ENCODE data around the gene LRRC46.

LRRC46 gene

DNA sequence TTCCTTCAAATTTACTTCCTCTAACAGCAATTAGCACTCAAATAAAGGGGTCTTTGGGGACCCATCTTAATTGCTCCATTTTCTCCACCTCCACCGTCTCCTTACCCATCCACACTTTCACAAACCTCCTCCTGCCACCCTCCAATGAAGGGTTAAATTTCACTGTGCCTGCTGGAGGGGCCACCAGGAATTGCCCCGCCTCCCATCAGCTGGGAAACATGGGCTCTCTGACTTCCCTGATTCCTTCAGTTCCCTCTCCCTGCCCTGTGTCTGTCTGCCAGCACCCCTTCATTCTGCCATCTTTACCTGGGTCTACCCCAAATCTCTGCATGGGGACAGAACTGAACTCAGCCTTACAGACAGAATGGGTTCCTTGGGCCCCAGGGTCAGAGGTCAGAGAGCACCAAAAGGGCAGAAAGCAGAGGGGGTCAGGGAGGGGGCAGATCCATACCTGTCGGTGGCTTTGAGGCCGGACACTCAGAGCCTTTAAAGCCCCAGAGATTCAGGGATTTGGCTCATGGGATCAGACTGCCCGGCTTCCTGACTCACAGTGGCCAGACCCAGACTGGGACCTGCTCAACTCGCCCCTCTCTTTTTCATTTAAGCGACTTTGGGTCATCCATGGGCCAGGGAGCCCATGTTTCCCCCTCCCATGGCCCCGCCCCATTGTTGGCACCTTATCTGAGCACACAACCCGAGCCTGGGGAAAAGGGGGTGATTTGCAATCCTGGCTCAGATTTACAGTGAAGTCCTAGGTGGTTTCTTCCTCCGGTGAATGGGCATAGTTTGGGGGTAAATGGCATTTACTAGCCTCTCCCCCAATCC lies 46.9 kb downstream of the LRRC46 start:
- TF ChIP-seq, protein P1, sequence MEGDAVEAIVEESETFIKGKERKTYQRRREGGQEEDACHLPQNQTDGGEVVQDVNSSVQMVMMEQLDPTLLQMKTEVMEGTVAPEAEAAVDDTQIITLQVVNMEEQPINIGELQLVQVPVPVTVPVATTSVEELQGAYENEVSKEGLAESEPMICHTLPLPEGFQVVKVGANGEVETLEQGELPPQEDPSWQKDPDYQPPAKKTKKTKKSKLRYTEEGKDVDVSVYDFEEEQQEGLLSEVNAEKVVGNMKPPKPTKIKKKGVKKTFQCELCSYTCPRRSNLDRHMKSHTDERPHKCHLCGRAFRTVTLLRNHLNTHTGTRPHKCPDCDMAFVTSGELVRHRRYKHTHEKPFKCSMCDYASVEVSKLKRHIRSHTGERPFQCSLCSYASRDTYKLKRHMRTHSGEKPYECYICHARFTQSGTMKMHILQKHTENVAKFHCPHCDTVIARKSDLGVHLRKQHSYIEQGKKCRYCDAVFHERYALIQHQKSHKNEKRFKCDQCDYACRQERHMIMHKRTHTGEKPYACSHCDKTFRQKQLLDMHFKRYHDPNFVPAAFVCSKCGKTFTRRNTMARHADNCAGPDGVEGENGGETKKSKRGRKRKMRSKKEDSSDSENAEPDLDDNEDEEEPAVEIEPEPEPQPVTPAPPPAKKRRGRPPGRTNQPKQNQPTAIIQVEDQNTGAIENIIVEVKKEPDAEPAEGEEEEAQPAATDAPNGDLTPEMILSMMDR (conservative IDR thresholded peaks at IDR 0.05; ENCODE audit: low read depth, low read length), result no peak
- no peak overlapping the region for H3K4me3 ChIP-seq (ENCODE audit: low read length)
- no peak for DNase-seq (ENCODE audit: low read depth)

DNA sequence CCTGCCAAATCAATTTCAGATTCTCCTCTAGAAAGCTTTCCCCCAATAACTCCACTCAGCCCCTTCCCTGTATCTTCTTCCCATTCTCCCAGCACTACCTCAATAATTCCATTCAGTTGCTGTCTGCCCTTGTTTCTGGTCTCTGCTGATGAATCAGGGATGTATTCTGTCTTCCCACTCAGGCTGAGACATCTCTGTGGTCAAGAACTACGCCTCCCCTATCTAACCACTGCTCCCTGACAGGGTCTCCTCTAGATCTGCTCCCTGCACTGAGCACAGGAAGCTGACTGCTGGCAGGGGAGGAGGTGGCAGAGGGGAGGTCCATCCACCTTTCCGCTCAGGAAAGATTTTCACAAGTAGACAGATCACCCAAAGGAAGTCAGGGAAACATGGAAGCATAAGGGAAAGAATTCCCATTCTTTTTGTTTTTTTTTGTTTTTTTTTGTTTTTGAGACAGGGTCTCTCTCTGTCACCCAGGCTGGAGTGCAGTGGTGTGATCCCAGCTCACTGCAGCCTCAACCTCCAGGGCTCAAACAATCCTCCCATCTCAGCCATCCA lies 47.6 kb downstream of the LRRC46 start:
- TF ChIP-seq, protein P1 (conservative IDR thresholded peaks at IDR 0.05; ENCODE audit: low read depth, low read length), result no peak
- H3K4me3 ChIP-seq (ENCODE audit: low read length), result no peak overlapping the region
- DNase-seq (ENCODE audit: low read depth), result no peak

DNA sequence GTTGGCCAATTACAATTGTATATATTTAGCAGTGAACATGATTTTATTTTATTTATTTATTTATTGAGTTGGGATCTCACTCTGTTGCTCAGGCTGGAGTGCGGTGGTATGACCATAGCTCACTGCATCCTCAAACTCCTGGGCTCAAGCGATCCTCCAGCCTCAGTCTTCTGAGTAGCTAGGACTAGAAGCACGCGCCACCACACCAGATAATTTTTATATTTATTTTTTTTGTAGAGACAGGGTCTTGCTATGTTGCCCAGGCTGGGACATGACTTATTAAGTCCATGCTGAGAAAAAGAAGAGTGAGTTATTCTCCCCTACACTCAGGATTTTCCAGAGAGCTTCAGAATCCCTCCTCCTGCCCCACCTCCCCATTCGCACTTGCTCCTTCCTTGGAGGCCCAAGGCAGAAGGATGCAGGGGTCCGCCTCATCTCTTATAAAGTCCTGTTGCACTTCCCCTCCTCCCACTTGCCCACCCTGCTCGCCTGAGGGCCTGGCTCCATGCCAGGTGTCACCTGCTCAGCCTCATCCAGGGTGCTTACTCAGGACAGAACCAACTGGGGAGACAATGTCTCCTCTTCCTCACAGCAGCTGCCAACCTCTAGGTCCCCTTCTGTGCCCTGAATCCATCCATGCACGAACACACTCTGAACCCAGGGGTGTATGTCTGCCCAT lies 48.4 kb downstream of the LRRC46 start:
- H3K4me3 ChIP-seq (ENCODE audit: low read length), result no peak overlapping the region
- DNase-seq (ENCODE audit: low read depth), result no peak
- TF ChIP-seq, protein P1 (conservative IDR thresholded peaks at IDR 0.05; ENCODE audit: low read depth, low read length), result no peak

DNA sequence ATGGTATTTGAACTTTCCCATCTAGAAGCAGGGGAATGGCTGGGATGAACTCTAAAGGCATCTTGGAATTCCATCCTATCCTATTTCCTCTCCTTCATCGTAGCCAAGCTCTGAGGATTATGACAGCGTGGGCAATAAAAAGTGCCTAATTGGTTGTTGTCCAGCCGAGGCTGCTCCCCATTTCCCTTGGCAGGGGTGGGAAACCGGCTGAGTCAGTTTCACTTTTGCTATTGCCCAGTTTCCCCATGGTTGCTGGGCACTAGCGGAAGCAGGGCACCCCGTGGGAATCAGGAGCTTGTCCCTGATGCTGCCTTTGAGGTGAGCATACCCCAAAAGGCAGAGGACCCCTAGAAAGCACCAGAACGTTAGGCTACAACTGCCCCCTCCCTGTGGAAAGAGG lies 50.8 kb downstream of the LRRC46 start:
- no peak for DNase-seq (ENCODE audit: low read depth)
- no peak overlapping the region for H3K4me3 ChIP-seq (ENCODE audit: low read length)
- TF ChIP-seq, protein P1 (conservative IDR thresholded peaks at IDR 0.05; ENCODE audit: low read depth, low read length), result no peak

DNA sequence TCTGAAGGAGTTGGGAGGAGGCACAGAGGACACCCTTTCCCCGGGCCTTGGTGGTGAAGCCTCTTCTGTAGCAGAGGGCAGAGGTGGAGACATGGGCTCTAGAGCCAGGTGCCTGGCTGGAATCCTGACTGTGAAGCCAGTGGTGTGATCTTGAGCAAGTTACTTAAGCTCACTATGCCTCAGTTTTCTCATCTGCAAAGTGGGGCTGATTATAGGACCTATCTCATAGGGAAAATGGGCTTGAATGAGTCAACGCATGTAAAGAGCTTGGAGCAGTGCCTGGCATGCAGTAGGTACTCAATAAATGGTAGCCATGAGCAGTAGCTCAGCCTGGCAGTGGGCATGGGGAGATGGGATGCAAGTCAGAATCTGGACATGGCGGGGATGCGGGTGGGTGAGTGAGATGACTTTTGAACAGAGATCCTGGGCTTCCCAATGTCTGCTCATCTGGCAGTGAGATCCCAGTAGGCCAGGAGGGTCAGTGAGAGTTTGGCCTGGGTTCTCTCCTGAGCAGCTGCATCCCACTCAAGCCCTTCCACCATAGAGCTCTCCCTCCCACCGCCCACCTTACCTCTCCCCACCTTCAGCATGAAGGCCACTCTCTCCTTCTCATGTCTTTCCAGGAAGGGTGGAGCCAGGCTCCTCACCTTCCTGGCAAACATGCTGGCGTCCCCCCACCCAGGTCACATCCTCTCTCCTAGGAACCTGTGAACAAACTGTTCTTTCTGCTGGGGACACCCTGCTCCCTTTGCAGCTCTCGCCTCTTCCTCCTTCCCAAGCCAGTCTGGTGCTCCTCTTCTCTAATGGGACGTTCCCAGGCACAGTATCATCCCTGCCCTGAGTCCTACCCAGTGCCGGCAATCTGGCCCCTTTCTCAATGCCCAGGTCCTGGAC lies 51.5 kb downstream of the LRRC46 start:
- no peak for DNase-seq (ENCODE audit: low read depth)
- H3K4me3 ChIP-seq (ENCODE audit: low read length), result no peak overlapping the region
- TF ChIP-seq, protein P1 (conservative IDR thresholded peaks at IDR 0.05; ENCODE audit: low read depth, low read length), result no peak

DNA sequence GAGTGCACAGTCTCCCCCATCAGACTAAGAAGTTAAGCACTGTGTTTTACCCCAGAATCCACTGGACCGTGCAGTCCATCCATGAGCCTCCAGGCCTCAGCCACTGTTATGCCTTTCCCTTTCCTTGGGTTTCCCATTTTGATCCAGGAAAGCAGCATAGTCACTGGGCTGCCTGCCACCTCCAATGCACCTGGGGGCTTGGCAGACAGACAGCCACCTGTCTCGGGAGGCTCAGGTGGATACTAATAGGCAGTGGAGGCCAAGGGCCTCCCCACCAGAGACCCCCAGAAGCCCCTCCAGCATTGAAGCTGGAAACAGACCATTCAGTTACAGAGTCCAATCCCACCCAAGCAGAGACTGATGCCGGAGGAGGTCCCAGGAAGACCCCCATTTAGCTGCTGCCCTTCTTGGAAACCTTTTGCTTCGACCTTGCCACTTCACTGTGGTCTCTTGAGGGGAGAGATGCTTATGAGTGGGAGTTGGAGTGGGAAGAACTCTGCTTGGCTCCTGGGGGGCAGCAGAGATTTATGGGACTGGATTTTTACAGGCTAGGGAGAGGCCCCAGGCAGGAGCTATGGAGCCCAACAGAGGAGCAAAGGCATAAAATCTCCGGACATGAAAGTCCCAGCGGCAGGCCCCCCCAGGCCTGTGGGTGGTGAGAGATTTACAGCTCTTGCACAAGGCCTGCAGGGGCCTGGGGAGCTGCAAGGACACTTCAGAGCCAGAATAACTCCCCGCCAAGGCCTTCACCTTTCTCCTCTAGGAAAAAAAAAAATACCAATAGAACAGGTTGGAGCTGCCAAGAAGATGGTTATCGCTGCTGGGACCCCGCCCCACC lies 52.3 kb downstream of the LRRC46 start:
- TF ChIP-seq, protein P1 (conservative IDR thresholded peaks at IDR 0.05; ENCODE audit: low read depth, low read length), result no peak
- no peak overlapping the region for H3K4me3 ChIP-seq (ENCODE audit: low read length)
- DNase-seq (ENCODE audit: low read depth), result no peak

All from retinal pigment epithelial cell (primary cell).